ENCODE data around the gene KRT32.
"Not testable (repeated sequence)": the region's sequence is repeated elsewhere in the genome, so short reads cannot be mapped to it uniquely, and the experiment has no call there.

KRT32 gene

GRCh38 chr17:41428591-41429291 lies 38.4 kb downstream of the KRT32 start:
- no peak for DNase-seq (ENCODE audit: low read depth)

GRCh38 chr17:41424111-41424635 lies 43.0 kb downstream of the KRT32 start, which contains the start of gene KRT37:
TSS of gene KRT37 (minus strand) at chr17:41424585. CDS start at chr17:41424523, 62 bp downstream.
- no peak for DNase-seq (ENCODE audit: low read depth)

- DNase-seq (ENCODE audit: low read depth) = not testable (repeated sequence)
Observed at GRCh38 chr17:41422586-41422985, 44.6 kb downstream of the KRT32 start.

- DNase-seq (ENCODE audit: low read depth) = no peak
Observed at GRCh38 chr17:41421617-41422016, 45.6 kb downstream of the KRT32 start.

- DNase-seq (ENCODE audit: low read depth) = no peak
Observed at GRCh38 chr17:41421116-41421515, 46.1 kb downstream of the KRT32 start.

GRCh38 chr17:41420134-41420533 lies 47.1 kb downstream of the KRT32 start:
- no peak for DNase-seq (ENCODE audit: low read depth)

GRCh38 chr17:41419716-41420115 lies 47.5 kb downstream of the KRT32 start:
- DNase-seq (ENCODE audit: low read depth) = no peak

GRCh38 chr17:41418116-41418860 lies 48.9 kb downstream of the KRT32 start:
- no peak for DNase-seq (ENCODE audit: low read depth)

GRCh38 chr17:41417576-41418015 lies 49.6 kb downstream of the KRT32 start:
- DNase-seq (ENCODE audit: low read depth) = no peak

GRCh38 chr17:41417127-41417526 lies 50.1 kb downstream of the KRT32 start:
- DNase-seq (ENCODE audit: low read depth) = no peak

- DNase-seq (ENCODE audit: low read depth) = no peak
Observed at GRCh38 chr17:41416479-41416878, 50.7 kb downstream of the KRT32 start.

- peak; percentile 67 for DNase-seq (ENCODE audit: low read depth)
Observed at GRCh38 chr17:41415833-41416335, 51.3 kb downstream of the KRT32 start.

GRCh38 chr17:41415411-41415810 lies 51.8 kb downstream of the KRT32 start:
- DNase-seq (ENCODE audit: low read depth) = no peak

GRCh38 chr17:41413982-41414381 lies 53.2 kb downstream of the KRT32 start:
- no peak for DNase-seq (ENCODE audit: low read depth)

- DNase-seq (ENCODE audit: low read depth) = no peak
Observed at GRCh38 chr17:41413353-41413957, 53.7 kb downstream of the KRT32 start.

- no peak for DNase-seq (ENCODE audit: low read depth)
Observed at GRCh38 chr17:41411072-41411840, 55.9 kb downstream of the KRT32 start.
